ENCODE results near the gene TDRD10. TPM values are rescaled to one million over a fixed set of nuclear protein-coding genes. Genes with fewer than 3 reads are reported as not detected.
A peak's percentile ranks its signal among the peaks of the same experiment; 100 is the strongest.

Gene TDRD10
- total and polyA plus RNA-seq, 2 donors (not counting 1 experiment from before 2014, with no cell fraction given): under 0.01 TPM; not detected in 1

DNA sequence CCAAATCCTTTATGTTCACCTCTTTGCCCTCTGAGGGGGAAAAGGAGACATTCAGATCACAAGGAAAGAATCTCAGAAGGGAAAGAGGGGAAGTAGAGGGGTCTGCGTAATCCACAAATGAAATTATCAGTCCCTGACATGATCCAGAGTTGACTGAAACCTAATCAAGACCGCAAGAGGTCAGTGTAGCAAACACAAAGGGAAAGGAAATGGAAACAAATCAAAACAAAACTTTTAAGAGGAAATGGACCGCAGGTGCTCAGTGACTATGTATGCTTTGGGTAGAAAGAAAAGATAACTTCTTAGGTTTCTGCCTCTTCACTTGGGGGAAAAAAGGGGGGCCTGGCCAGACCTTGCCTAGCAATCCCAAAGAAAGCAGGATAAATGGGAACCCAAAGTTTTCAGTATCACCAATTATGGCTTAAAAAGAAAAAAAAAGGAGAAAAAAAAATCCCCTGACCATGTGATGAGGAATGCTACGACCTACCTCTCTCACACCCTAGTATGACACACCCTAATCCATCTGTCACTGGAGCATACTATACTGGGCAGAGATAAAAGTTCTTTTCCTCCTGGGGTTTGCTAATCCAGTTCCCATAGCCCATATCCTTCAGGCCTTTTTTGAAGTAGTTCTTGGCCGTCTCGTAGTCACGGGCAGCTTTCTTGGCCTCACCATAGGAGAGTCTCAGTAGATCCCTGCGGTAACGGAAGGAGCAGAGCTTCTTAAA, 82.4 kb downstream of the TDRD10 start:
- Histone ChIP-seq H3K27ac (ENCODE audit: insufficient read depth, low read length) (no peak overlapping the region), H3K9ac (ENCODE audit: insufficient read depth, low read length) (no peak overlapping the region), H3K27me3 (ENCODE audit: control insufficient read depth, insufficient read depth, low read length) (no peaks in the 10 kb centered on the region), H3K4me1 (ENCODE audit: control insufficient read depth, extremely low read depth, insufficient read depth, low read length) (no peaks in the 10 kb centered on the region), H3K79me2 (ENCODE audit: control insufficient read depth, insufficient read depth, low read length) (no peaks in the 10 kb centered on the region), H3K9me3 (ENCODE audit: control insufficient read depth, insufficient read depth, low read depth, low read length) (no peaks in the 10 kb centered on the region), H3K36me3 (ENCODE audit: control insufficient read depth, insufficient read depth, low read length) (peaks cover 44% of the 10 kb centered on the region), H3K4me3 (replicated peaks in 1 of 4; ENCODE audit: control extremely low read depth in 1 of 4, insufficient read depth in 1 of 4, low read depth in 3 of 4, low read length in 4 of 4) (no peak overlapping the region), H2AFZ (ENCODE audit: low read length) (no peak overlapping the region), H4K20me1 (ENCODE audit: control insufficient read depth, extremely low read depth, insufficient read depth, low read length) (no peaks in the 10 kb centered on the region), H3K4me2 (ENCODE audit: extremely low read depth, insufficient read depth, low read length) (no peak overlapping the region)
- no peak for DNase-seq (ENCODE audit: low read depth in 2 of 2)
- TF ChIP-seq EZH2 (IDR thresholded peaks at IDR 0.05; ENCODE audit: low read length, missing control alignments): no peak
- TF ChIP-seq, protein P1, sequence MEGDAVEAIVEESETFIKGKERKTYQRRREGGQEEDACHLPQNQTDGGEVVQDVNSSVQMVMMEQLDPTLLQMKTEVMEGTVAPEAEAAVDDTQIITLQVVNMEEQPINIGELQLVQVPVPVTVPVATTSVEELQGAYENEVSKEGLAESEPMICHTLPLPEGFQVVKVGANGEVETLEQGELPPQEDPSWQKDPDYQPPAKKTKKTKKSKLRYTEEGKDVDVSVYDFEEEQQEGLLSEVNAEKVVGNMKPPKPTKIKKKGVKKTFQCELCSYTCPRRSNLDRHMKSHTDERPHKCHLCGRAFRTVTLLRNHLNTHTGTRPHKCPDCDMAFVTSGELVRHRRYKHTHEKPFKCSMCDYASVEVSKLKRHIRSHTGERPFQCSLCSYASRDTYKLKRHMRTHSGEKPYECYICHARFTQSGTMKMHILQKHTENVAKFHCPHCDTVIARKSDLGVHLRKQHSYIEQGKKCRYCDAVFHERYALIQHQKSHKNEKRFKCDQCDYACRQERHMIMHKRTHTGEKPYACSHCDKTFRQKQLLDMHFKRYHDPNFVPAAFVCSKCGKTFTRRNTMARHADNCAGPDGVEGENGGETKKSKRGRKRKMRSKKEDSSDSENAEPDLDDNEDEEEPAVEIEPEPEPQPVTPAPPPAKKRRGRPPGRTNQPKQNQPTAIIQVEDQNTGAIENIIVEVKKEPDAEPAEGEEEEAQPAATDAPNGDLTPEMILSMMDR (conservative IDR thresholded peaks at IDR 0.05 in 1 of 2, IDR thresholded peaks at IDR 0.05 in 1 of 2; ENCODE audit: low read depth in 1 of 2, low read length in 2 of 2): no peak

DNA sequence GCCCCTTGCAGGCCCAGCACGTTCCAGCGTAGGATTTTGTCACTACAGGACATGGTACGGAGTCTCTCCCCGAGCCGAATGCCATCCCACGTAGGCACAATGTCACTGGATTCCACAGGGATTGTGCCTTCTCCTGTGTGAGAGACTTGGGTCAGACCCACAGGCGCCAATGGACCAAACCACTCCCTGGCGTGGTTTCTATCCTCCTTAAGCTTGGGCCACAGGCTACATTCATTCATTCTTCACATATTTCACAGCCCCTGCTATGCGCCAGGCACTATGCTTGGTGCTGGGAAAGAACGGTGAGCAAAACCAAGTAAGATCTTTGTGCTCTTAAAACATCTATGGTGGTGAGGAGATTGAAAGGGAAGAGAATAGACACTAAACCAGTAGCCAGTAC, 84.2 kb downstream of the TDRD10 start:
- H3K4me2 ChIP-seq (ENCODE audit: extremely low read depth, insufficient read depth, low read length): no peak overlapping the region
- no peaks in the 10 kb centered on the region for H4K20me1 ChIP-seq (ENCODE audit: control insufficient read depth, extremely low read depth, insufficient read depth, low read length)
- no peaks in the 10 kb centered on the region for H3K79me2 ChIP-seq (ENCODE audit: control insufficient read depth, insufficient read depth, low read length)
- no peak for TF ChIP-seq EZH2 (IDR thresholded peaks at IDR 0.05; ENCODE audit: low read length, missing control alignments)
- TF ChIP-seq, protein P1 (conservative IDR thresholded peaks at IDR 0.05 in 1 of 2, IDR thresholded peaks at IDR 0.05 in 1 of 2; ENCODE audit: low read depth in 1 of 2, low read length in 2 of 2): no peak
- H3K36me3 ChIP-seq (ENCODE audit: control insufficient read depth, insufficient read depth, low read length): peaks cover 46% of the 10 kb centered on the region
- H3K27ac ChIP-seq (ENCODE audit: insufficient read depth, low read length): no peak overlapping the region
- no peak overlapping the region for H2AFZ ChIP-seq (ENCODE audit: low read length)
- peak in 1 of 2 donors; percentile 26 for DNase-seq (ENCODE audit: low read depth in 2 of 2)
- no peak overlapping the region for H3K9ac ChIP-seq (ENCODE audit: insufficient read depth, low read length)
- no peaks in the 10 kb centered on the region for H3K9me3 ChIP-seq (ENCODE audit: control insufficient read depth, insufficient read depth, low read depth, low read length)
- H3K4me1 ChIP-seq (ENCODE audit: control insufficient read depth, extremely low read depth, insufficient read depth, low read length): no peaks in the 10 kb centered on the region
- H3K4me3 ChIP-seq (replicated peaks in 1 of 4; ENCODE audit: control extremely low read depth in 1 of 4, insufficient read depth in 1 of 4, low read depth in 3 of 4, low read length in 4 of 4): no peak overlapping the region
- H3K27me3 ChIP-seq (ENCODE audit: control insufficient read depth, insufficient read depth, low read length): no peaks in the 10 kb centered on the region

DNA sequence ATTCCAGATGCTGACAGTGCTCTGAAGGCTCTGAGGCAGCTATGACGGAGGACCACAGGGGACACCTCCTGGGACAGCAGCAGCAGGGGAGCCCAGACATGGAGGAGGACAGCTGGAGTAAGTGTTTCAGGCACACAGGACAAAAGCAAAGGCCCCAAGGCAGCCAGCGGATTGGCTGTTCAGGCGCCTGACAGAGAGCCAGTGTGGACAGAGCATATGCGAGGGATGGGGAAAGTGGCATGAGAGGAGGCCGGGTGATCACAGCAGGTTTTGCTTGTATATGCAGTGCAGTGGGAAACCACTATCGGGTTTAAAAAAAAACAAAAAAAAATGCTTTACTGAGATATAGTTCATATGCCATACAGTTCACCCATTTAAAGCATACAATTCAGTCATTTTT, 84.6 kb downstream of the TDRD10 start:
- no peak overlapping the region for H3K4me3 ChIP-seq (replicated peaks in 1 of 4; ENCODE audit: control extremely low read depth in 1 of 4, insufficient read depth in 1 of 4, low read depth in 3 of 4, low read length in 4 of 4)
- no peaks in the 10 kb centered on the region for H3K79me2 ChIP-seq (ENCODE audit: control insufficient read depth, insufficient read depth, low read length)
- DNase-seq (ENCODE audit: low read depth in 2 of 2): no peak
- H4K20me1 ChIP-seq (ENCODE audit: control insufficient read depth, extremely low read depth, insufficient read depth, low read length): no peaks in the 10 kb centered on the region
- no peaks in the 10 kb centered on the region for H3K4me1 ChIP-seq (ENCODE audit: control insufficient read depth, extremely low read depth, insufficient read depth, low read length)
- TF ChIP-seq, protein P1 (conservative IDR thresholded peaks at IDR 0.05 in 1 of 2, IDR thresholded peaks at IDR 0.05 in 1 of 2; ENCODE audit: low read depth in 1 of 2, low read length in 2 of 2): no peak
- no peak for TF ChIP-seq EZH2 (IDR thresholded peaks at IDR 0.05; ENCODE audit: low read length, missing control alignments)
- H2AFZ ChIP-seq (ENCODE audit: low read length): no peak overlapping the region
- no peaks in the 10 kb centered on the region for H3K9me3 ChIP-seq (ENCODE audit: control insufficient read depth, insufficient read depth, low read depth, low read length)
- H3K27me3 ChIP-seq (ENCODE audit: control insufficient read depth, insufficient read depth, low read length): no peaks in the 10 kb centered on the region
- no peak overlapping the region for H3K27ac ChIP-seq (ENCODE audit: insufficient read depth, low read length)
- H3K36me3 ChIP-seq (ENCODE audit: control insufficient read depth, insufficient read depth, low read length): peaks cover 46% of the 10 kb centered on the region
- no peak overlapping the region for H3K9ac ChIP-seq (ENCODE audit: insufficient read depth, low read length)
- H3K4me2 ChIP-seq (ENCODE audit: extremely low read depth, insufficient read depth, low read length): no peak overlapping the region

Data from fibroblast of lung (primary cell).